ENCODE measurements around the gene ADCK1.

DNA sequence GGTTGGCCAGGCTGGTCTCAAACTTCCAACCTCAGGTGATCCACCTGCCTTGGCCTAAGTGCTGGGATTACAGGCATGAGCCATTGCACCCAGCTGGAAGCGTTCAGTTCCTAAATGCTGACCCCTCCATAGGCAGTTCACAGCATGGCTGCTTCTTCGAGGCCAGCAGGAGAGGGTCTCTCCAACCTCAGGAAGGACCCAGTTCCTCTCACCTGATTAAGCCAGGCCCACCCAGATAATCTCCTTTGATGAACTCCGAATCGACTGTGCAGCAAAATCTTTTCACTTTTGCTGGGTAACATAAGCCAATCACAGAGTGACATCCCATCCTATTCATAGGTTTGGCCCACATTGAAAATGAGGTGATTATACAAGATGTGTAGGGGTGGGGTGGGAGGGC, 165.1 kb downstream of the ADCK1 start:
- TF ChIP-seq POLR2A (IDR thresholded peaks at IDR 0.05), result no peak
- TF ChIP-seq, protein P1, sequence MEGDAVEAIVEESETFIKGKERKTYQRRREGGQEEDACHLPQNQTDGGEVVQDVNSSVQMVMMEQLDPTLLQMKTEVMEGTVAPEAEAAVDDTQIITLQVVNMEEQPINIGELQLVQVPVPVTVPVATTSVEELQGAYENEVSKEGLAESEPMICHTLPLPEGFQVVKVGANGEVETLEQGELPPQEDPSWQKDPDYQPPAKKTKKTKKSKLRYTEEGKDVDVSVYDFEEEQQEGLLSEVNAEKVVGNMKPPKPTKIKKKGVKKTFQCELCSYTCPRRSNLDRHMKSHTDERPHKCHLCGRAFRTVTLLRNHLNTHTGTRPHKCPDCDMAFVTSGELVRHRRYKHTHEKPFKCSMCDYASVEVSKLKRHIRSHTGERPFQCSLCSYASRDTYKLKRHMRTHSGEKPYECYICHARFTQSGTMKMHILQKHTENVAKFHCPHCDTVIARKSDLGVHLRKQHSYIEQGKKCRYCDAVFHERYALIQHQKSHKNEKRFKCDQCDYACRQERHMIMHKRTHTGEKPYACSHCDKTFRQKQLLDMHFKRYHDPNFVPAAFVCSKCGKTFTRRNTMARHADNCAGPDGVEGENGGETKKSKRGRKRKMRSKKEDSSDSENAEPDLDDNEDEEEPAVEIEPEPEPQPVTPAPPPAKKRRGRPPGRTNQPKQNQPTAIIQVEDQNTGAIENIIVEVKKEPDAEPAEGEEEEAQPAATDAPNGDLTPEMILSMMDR (IDR thresholded peaks at IDR 0.05), result no peak
- TF ChIP-seq EP300 (IDR thresholded peaks at IDR 0.05), result no peak

Data from upper lobe of left lung (tissue), 4 donors.